ENCODE measurements around the gene KLHL22. TPM values are rescaled to one million over a fixed set of nuclear protein-coding genes. Genes with fewer than 3 reads are reported as not detected.
"Not testable (repeated sequence)": the region's sequence is repeated elsewhere in the genome, so short reads cannot be mapped to it uniquely, and the experiment has no call there.

KLHL22 gene, protein sequence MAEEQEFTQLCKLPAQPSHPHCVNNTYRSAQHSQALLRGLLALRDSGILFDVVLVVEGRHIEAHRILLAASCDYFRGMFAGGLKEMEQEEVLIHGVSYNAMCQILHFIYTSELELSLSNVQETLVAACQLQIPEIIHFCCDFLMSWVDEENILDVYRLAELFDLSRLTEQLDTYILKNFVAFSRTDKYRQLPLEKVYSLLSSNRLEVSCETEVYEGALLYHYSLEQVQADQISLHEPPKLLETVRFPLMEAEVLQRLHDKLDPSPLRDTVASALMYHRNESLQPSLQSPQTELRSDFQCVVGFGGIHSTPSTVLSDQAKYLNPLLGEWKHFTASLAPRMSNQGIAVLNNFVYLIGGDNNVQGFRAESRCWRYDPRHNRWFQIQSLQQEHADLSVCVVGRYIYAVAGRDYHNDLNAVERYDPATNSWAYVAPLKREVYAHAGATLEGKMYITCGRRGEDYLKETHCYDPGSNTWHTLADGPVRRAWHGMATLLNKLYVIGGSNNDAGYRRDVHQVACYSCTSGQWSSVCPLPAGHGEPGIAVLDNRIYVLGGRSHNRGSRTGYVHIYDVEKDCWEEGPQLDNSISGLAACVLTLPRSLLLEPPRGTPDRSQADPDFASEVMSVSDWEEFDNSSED
- 10 to 100 TPM; 27.9 to 40.1 (median 35.8) TPM for polyA plus RNA-seq (ENCODE audit: insufficient read length in 3 of 3)
- long read RNA-seq, donor 1, partial matches to known transcripts: 0 of 2 reads
- long read RNA-seq, donor 1, other reads (novel, unspliced or antisense): 0 of 2 reads
- long read RNA-seq, donor 2, partial matches to known transcripts: 0 of 4 reads
- long read RNA-seq, donor 2, other reads (novel, unspliced or antisense): 0 of 4 reads
- long read RNA-seq, donor 3, transcript KLHL22-201 (7 exons, 2,616 nt): major isoform, 6 of 6 reads
- long read RNA-seq, donor 3, partial matches to known transcripts: 0 of 6 reads
- long read RNA-seq, donor 3, other reads (novel, unspliced or antisense): 0 of 6 reads
- long read RNA-seq, donor 4, transcript KLHL22-201 (7 exons, 2,616 nt): major isoform, 8 of 32 reads
- long read RNA-seq, donor 4, partial matches to known transcripts: 24 of 32 reads
- long read RNA-seq, donor 4, other reads (novel, unspliced or antisense): 0 of 32 reads
- long read RNA-seq, donor 5, transcript KLHL22-201 (7 exons, 2,616 nt): major isoform, 6 of 38 reads
- long read RNA-seq, donor 5, partial matches to known transcripts: 32 of 38 reads
- long read RNA-seq, donor 5, other reads (novel, unspliced or antisense): 0 of 38 reads
- long read RNA-seq, donor 6, partial matches to known transcripts: 0 of 4 reads
- long read RNA-seq, donor 6, other reads (novel, unspliced or antisense): 0 of 4 reads
- long read RNA-seq, donor 7, partial matches to known transcripts: 0 of 4 reads
- long read RNA-seq, donor 7, other reads (novel, unspliced or antisense): 0 of 4 reads
- long read RNA-seq, donor 8, transcript KLHL22-201 (7 exons, 2,616 nt): major isoform, 9 of 15 reads
- long read RNA-seq, donor 8, partial matches to known transcripts: 6 of 15 reads
- long read RNA-seq, donor 8, other reads (novel, unspliced or antisense): 0 of 15 reads
- long read RNA-seq, donor 9, partial matches to known transcripts: 0 of 4 reads
- long read RNA-seq, donor 9, other reads (novel, unspliced or antisense): 0 of 4 reads
- long read RNA-seq, donor 10, transcript KLHL22-201 (7 exons, 2,616 nt): major isoform, 6 of 6 reads
- long read RNA-seq, donor 10, partial matches to known transcripts: 0 of 6 reads
- long read RNA-seq, donor 10, other reads (novel, unspliced or antisense): 0 of 6 reads
- long read RNA-seq, donor 11, partial matches to known transcripts: 0 of 3 reads
- long read RNA-seq, donor 11, other reads (novel, unspliced or antisense): 0 of 3 reads
- long read RNA-seq, donor 12, partial matches to known transcripts: 0 of 2 reads
- long read RNA-seq, donor 12, other reads (novel, unspliced or antisense): 0 of 2 reads
- long read RNA-seq, donor 13, partial matches to known transcripts: 0 of 4 reads
- long read RNA-seq, donor 13, other reads (novel, unspliced or antisense): 0 of 4 reads
- long read RNA-seq, donor 14, partial matches to known transcripts: 0 of 3 reads
- long read RNA-seq, donor 14, other reads (novel, unspliced or antisense): 0 of 3 reads
- long read RNA-seq, donor 15: 0 reads
- long read RNA-seq, donor 16, transcript KLHL22-201 (7 exons, 2,616 nt): major isoform, 6 of 16 reads
- long read RNA-seq, donor 16, partial matches to known transcripts: 6 of 16 reads
- long read RNA-seq, donor 16, other reads (novel, unspliced or antisense): 0 of 16 reads

DNA sequence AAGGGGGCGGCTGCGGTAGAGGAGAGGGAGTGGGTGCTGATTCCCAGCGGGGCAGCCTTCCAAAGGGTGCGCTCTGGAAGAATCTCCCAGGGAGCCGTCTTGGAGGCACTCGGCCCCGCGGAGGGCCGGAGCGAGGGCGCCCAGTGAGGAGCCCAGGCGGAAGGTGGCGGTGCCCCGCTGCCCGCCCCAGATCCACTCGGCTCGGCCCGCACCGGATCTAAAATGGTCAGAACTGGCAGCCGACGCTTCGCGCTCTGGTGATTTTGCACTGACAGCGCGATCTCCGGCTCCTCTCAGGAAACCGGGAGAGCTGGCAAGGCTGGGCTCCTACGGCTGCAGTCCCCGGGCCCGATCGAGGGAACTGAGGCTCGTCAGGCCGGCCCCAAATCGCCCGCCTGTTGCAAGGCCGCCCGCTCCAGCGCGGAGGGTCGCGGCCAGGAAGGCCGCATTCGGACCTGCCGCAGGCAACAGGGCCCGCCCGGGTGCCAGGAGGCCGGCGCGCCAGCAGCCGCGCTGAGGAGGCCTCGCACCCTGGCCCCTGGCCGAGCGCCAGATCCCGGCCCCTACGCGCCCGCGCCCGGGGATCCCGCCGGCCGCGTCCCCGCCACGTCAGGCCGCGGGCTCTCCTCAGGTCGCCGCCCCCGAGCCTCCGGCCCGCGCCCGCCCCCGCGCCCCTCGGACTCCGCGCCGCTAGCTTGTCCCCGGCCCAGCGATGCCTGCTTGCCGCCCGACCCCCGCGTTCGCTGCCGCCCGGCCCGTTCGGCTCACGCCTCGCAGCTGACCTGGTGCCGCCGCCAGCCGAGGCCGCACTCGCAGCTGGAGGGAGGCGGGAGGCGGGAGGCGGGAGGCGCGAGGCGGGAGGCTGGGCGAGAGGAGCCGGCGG lies at the start of gene KLHL22:
KLHL22 (minus strand) TSS at position 818 of the 883 bp plus-strand sequence. CDS start 6,584 bp downstream, outside the sequence.
- peak in 3 of 11 donors; percentile 24 to 28 (median 27) for DNase-seq (ENCODE audit: extremely low read depth in 1 of 11, low read depth in 9 of 11, low spot score in 4 of 11)

DNA sequence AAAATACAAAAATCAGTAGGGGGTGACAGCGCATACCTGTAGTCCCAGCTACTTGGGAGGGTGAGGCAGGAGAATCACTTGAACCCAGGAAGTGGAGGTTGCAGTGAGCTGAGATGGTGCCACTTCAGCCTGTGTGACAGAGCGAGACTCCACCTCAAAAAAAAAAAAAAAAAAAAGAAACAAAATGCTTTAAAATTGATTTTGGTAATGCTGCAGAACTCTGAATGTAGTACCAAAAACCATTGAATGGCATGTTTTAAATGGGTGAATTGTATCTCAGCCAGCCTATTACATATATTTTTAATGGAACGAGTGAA lies 49.7 kb upstream of the KLHL22 start:
- not testable (repeated sequence) for DNase-seq (ENCODE audit: extremely low read depth in 1 of 11, low read depth in 9 of 11, low spot score in 4 of 11)

DNA sequence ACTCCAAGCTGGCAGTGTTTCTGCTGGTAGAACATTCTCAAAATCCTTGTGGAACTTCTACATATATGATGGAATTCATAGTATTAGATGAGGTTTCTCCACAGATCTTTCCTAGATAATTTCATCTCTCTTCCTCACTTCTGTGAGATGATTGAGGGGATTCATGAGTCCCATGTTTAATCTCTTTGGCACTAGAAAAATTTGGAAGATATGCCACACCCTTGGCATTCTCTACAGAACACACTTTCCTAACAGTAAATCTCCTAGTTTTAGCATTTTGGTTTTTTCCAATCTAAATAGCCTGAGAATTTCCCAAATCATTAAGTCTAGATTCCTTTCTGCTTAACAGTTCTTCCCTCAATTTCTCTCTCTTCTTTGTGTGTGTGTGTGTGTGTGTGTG lies 47.1 kb upstream of the KLHL22 start:
- DNase-seq (ENCODE audit: extremely low read depth in 1 of 11, low read depth in 9 of 11, low spot score in 4 of 11): no peak

DNA sequence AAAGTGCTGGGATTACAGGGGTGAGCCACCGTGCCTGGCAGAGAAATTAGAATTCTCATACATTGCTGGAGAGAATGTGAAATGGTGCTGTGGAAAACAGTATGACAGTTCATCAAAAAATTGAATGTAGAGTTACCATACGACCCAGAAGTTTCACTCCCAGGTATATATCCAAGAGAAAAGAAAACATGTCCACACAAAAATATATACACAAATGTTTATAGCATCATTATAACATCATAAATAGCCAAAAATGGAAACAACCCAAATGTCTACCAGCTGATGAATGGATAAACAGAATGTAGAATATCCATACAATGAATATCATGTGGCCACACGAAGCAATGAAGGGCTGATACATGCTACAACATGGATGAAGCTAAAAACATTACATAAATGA lies 46.5 kb upstream of the KLHL22 start:
- DNase-seq (ENCODE audit: extremely low read depth in 1 of 11, low read depth in 9 of 11, low spot score in 4 of 11): no peak

DNA sequence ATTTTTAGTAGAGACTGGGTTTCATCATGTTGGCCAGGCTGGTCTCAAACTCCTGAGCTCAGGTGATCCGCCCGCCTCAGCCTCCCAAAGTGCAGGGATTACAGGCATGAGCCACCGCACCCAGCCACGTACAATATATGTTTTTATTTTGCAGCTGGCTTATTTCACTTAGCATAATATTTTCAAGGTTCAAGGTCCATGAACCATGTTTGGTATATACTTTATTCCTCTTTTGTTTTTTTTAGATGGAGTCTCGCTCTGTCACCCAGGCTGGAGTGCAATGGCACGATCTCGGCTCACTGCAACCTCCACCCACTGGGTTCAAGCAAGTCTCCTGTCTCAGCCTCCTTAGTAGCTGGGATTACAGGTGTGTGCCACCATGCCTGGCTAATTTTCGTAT lies 43.3 kb upstream of the KLHL22 start:
- not testable (repeated sequence) for DNase-seq (ENCODE audit: extremely low read depth in 1 of 11, low read depth in 9 of 11, low spot score in 4 of 11)

DNA sequence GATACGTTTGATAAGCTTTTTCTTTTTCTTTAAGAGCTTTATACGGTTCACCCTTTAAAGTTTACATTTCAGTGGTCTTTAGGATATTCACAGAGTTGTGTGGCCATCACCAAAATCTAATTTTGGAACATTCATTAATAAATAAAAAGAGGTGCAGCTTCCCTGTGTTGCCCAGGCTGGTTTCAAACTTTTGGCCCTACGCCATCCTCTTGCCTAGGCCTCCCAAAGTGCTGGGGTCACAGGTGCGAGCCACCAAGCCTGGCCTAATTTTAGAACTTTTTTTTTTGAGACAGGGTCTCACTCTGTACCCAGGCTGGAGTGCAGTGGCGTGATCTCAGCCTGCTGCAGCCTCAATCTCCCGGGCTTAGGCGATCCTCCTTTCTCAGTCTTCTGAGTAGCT lies 42.4 kb upstream of the KLHL22 start:
- no peak for DNase-seq (ENCODE audit: extremely low read depth in 1 of 11, low read depth in 9 of 11, low spot score in 4 of 11)

DNA sequence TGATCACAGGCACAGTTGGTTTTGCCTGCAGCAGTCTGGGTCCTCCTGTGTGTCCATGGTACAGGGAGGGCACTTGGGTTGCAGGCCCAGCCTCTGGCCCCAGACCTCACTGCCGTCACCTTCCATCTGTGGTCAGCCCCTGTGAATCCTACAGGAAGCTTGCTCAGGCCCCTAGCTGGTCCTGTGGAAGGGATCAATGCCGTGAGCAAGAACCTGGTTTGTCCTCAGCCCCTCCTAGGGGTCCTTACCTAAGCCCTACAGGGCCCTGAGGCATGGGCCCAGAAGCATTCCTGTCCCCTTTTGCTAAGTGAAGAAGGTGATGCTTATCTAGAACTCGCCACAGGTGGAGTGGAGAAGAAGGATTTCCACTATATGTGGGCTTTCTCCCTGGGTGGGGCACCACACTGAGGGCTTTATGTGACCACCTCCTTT lies 41.7 kb upstream of the KLHL22 start:
- DNase-seq (ENCODE audit: extremely low read depth in 1 of 11, low read depth in 9 of 11, low spot score in 4 of 11): no peak

DNA sequence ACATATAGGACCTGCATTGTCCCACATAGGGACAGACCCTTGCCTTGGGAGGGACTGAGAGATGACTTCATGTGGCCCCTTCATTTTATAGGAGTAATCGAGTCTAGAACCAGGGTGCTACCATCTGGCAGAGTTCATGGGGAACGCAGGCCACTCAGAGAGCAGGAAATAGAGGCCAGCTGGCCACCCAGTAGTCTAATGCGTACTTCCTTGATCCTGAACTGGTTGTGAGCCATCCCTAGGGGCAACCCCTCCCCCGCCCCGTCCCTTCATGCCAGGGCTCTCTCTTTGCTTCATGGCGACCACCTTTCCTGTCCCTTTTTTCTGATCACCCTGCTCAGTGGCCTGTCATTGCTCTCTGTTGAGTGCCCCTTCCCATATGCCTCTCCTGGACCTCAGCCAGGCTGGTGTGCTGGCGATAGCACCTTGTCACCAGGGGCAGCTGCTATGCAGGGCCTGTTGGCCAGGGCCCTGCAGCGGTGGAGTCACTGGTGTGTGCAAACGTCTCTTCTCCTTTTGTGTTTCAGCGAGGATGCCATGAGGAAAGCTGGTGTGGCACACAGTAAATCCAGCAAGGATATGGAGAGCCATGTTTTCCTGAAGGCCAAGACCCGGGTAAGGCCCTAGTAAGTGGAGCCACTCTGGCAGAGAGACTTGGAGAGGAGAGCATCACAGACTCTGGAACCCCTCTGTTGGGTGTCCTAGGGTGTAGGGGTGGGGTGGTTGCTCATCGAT lies 41.2 kb upstream of the KLHL22 start:
- DNase-seq (ENCODE audit: extremely low read depth in 1 of 11, low read depth in 9 of 11, low spot score in 4 of 11): no peak

DNA sequence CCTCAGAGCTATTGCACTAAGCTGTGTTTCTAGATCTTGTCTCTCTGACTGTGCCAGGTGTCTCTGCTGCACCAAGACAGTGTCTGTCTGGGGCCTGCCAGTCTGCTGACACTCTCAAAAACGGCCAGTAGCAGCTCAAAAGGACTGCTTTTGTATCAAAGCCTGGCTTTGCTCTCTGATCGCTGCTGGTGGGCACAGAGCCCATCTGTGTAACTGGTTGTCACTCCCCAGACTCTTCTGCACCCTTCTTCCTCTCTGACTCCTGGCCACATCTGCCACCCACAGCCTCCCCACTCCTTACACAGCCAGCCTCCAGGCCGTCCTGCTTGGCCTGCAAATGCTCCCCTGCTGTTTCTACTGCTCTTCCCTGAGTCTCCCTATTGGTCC lies 38.3 kb upstream of the KLHL22 start:
- no peak for DNase-seq (ENCODE audit: extremely low read depth in 1 of 11, low read depth in 9 of 11, low spot score in 4 of 11)

DNA sequence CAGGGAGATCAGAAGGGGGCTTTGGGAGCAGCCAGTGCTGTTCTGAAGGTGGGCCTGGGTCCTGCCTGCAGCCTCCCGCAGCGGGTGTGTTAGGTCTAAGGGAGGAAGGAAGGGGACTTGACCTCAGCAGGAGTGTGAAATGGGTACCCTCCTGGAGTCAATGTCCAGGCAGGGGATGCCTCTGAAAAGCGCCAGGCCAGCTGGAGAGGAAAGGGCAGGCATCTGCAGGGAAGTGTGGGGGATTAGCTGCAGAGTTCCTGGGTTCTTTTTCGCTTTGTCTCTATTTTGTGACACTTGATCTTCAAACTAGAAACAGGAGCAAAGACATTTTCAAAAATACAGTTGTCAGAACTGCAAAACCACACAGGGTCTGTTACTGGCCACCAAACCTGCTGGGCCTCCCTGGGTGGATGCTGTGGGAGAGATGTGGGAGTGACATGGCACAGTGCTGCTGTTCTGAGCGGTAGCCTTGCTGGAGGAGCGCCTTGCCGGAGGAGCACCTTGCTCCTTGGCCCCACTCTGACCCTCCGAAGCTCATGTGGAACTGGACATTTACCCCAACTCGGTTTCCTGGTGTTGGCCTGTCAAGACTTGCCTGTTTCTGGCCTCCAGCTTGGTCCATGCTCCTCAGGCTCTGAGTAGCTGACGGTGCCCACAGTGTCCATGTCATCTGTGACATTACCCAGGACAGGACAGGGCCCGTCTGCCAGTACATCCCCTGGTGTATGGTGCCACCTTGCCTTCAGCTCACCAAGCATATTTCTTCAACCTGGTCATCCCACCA lies 37.7 kb upstream of the KLHL22 start:
- no peak for DNase-seq (ENCODE audit: extremely low read depth in 1 of 11, low read depth in 9 of 11, low spot score in 4 of 11)

DNA sequence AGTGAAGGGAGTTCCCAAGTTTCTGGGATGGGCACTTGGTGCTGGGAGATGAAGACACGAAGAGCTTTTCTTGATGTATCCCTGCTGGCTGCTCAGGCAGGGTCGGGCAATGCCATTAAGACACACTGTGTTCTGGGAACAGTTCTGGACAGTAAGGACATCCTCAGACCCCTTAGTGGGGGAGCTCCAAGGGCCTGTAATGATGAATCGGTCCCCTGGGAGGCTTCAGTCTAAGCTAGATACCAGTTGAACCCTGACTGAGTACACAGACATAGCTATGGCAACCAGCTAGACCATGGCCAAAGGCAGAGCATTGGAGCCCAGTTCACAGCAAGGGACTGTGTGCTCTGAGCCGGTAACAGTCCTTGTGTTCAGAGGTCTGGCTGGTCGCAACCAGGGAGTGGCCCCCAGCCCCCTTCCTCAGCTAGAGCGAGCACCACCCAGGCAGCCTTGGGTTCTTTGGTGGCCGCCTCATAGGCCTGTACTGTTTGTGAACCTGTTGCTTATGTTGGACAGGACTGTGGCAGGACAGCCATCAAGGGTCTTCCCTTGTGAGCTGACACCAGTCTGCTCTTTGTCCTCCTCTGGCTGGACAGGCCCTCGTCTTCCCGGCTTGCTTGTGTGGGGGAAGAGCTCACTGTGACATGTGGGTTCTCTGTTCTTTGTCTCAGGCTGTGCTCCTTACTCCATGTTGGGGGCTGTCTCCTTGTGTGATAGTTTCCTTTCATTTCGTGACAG lies 36.8 kb upstream of the KLHL22 start:
- no peak for DNase-seq (ENCODE audit: extremely low read depth in 1 of 11, low read depth in 9 of 11, low spot score in 4 of 11)

DNA sequence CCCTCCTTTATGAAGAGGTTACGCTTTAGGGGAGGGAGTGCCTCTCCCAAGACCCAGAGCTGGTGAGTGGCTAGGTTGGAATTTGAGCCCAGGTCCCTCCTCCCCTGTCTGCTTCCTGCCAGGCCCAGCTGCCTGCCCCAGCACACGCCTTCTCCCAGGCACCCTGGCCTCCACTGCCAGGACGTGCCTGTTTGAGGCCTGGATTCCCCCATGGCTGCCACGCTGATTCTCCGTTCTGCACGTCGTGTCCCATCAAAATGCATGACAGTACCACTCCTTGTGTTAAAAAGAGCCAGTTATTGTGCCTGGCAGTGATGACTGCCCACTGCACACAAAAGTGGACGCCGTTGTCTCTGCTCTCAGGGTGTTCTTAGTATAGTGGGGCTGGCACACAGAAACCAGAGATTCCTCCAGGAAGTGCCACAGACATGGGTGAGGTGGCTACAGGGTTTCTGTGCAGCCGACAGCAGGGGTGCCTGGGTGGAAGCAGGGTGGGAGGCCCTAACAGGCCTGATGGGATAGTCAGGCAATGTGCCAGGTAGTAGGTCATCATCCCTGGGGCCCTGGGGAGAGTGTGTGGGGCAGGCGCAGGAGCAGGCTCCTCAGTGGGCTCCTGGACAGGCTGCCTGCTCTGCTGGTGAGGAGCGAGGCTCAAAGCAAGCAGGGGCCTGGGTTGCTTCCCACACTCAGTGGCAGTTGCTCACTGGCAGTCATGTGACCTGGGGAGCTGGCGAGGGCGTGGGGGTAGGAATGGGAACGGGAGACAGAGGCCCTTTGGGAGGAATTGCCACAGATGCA lies 36.0 kb upstream of the KLHL22 start:
- peak in 1 of 11 donors; percentile 21 for DNase-seq (ENCODE audit: extremely low read depth in 1 of 11, low read depth in 9 of 11, low spot score in 4 of 11)

DNA sequence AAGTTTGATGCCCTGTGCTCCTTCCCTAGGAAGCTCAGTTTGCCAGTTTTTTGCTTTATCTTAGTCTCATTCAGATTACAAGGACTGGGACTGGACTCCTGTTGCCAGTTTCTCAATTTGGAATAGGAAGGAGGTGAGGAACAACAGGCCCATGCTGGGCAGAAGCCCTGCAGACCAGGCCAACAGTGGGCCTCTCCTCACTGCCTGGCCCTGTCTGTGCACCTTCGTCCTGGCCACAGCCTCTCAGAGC lies 35.5 kb upstream of the KLHL22 start:
- DNase-seq (ENCODE audit: extremely low read depth in 1 of 11, low read depth in 9 of 11, low spot score in 4 of 11): no peak
